Stimulated activated CD4-positive, alpha-beta T cell treated with anti-CD3 and anti-CD28 coated beads, Interleukin-2, amount 100 ng/mL, for 48 hours (primary cell): ENCODE data around the gene ROCK2.

Experiments
- DNase-seq, 2 donors: peaks; one replicate each; pipeline ENCODE4 v3.0.0-alpha.2; 2020

The ROCK2 gene

DNA sequence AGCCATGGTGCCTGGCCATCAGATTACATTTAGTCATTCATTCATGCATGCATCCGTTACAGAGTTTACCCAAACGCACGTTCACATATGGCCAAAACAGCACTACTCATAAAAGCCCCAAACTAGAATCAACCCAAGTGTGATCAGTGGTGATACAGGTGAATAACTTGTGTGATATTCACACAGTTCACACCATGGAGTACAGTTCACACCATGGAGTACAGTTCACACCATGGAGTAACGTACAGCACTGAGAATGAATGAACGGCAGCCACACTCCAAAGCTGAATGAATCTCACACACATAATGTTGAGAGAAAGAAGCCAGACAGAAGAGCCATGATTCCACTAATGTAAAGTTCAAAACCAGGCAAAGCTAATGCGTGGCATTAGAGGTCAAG, 201.4 kb downstream of the ROCK2 start:
- DNase-seq, result no peak

DNA sequence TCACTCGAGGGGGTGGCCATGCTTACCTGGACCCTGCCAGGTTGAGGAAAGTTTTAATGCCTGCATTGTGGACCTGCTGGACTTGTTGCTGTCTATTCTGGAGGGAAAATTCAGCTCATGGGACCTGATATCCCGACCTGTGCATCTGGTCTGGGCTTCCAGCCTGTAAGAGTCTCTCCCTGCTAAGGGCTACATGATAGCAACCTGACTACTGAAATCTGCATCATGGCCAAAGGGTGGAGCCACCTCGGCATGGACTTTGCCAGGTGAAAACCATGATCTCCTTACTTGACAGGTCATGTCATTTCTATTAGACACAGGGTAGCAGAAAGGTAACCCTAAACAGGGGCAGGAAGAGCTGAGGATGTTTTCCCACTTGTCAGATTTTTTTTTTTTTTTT, 202.1 kb downstream of the ROCK2 start:
- DNase-seq, result no peak

- no peak for DNase-seq
Measured at GRCh38 chr2:11141319-11141718, 203.1 kb downstream of the ROCK2 start.

- no peak for DNase-seq
Measured at GRCh38 chr2:11140492-11140891, 203.9 kb downstream of the ROCK2 start.

DNA sequence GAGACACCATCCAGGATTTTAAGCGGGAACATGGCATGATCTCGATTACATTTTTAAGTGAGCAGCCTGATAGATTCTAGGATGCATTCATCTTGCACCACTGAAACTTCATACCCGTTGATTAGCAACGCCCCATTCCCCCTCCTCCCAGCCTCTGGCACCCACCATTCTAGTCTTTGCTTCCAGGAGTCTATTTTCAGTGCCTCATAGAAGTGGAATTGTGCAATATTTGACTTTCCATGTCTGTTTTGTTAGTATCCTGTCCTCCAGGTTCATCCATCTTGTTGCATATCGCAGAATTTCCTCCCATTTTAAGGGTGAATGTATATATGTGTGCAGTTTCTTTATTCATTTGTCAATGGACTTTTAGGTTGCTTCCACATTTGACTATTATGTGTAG, 210.1 kb downstream of the ROCK2 start:
- DNase-seq, result no peak

GRCh38 chr2:11133936-11134320, 210.5 kb downstream of the ROCK2 start:
- no peak for DNase-seq

DNA sequence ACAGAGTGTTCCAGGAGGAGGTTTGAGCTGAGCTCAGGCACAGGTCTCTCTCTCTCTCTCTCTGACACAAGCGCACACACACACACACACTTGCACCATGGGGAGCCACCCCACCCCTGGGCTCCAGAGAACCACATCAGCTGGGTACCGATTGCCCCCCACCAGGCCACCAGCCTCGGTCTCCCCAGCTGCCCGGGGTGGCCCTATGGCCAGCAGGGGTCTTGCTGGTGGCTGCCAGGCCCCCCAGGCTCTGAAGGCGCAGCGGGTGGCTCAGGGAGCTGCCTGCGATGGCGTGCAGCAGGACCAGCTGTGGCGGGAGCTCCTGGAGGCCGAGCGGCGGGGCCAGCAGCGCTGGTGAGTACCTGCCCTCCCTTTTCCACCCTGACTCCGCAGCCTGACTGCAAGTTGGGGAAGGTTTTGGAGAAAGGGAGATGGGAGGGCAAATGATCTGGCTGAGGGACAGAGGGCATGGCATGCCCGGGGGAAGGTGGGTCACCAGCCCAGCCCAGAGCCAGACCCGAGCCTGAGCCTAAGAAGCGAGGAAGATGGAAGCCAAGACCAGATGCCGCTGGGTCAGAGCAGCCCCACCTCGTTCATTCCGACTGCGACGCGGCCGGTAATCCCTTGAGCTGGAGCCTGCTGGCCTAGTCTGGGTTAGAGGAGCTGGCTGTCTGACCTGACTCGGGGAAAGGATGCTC, 211.0 kb downstream of the ROCK2 start:
- DNase-seq, result no peak

DNA sequence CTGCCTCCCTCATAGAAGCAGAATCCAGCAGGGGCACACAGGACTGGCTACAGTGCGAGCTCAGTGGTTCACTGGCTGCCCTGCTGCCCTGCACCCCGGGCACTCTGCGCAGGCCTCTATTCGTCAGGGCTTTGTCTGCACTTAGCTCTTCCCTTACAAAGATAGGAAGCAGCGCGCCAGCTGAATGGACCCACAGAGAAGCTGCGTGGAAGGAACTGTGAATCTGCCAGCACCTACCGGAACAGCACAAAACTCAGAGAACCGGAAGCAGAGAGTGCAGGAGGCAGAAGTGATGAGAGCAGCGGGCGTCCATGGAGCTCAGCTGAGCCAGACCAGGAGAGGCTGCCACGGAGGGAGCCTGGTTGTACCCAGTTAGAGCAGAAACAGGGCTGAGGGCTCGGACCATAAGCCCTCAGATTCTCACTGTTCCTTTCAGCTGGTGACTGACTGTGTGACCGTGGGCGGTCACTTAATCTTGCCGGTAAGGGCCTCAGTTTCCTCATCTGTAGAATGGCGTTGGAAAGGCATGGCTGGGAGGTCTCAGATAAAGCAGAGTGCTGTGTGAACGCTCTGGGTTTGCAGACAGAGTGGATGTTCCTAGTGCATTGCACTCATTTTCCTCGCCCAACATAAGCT, 212.3 kb downstream of the ROCK2 start:
- DNase-seq, result no peak

DNA sequence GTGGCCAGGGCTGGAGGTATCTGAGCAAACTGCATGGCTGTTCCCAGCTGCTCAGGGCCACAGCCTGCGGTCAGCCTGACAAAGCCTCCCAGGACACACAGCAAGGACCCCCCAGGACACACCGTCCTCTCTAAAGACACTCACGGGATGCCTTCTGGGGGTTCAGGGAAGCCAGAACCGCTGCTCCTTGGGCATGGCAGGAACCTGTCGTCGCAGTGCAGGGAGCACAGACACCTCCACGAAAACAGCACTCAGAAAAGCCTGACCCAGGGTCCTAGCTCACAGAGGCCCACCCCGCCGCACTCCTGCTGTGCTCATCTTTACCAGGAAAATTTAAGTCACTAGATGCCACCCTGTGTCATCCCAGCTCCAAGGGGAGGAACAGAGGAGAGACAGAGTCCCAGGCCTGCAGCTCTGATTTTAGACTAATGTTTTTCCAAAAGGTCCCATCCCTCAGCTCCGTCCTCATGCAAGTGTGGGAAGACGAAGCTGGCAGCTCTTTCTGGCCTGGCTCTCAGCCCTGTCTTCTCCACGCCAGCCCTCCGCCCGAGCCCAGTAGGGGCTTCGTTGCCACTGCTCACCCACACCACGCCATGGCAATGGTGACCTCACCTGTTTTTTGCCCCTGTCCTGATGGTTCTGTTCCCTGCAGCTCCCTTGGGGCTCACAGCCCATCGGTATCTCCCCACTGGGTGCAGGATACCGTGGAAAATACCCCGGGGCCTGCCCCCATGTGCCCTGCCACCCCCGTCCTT, 213.1 kb downstream of the ROCK2 start:
- no peak for DNase-seq
